ENCODE data around the gene SPIRE2.

The SPIRE2 gene

DNA sequence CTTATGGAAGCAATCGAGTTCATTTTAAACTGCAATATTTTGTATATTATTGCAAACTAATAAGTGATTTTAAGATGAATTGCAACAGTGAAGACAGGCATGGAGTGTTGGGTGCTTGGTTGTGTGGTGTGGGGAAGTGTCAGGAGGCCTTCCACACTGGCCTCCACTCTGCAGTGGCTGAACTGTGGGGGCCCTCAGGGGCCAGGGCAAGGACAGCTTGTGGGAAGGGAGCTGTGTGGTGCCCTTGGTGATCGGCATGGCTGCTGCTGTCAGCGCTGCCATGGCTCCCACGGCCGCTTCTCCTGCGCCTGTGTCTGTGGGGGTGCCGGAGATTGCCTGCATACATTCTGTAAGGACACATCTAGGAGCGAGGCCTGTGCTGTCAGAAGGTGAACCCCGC is 64.4 kb downstream of the SPIRE2 start:
- DNase-seq (ENCODE audit: insufficient read length, low spot score) (no peak), FAIRE-seq (no peak)
- no peak for TF ChIP-seq CTCF (IDR thresholded peaks at IDR 0.05; ENCODE audit: insufficient read depth, missing control alignments)

GRCh38 chr16:89893642-89894548 is 65.6 kb downstream of the SPIRE2 start:
- TF ChIP-seq CTCF (IDR thresholded peaks at IDR 0.05; ENCODE audit: insufficient read depth, missing control alignments) = no peak
- no peak for FAIRE-seq
- no peak for DNase-seq (ENCODE audit: insufficient read length, low spot score)

- FAIRE-seq = no peak
- TF ChIP-seq CTCF (IDR thresholded peaks at IDR 0.05; ENCODE audit: insufficient read depth, missing control alignments) = no peak
- DNase-seq (ENCODE audit: insufficient read length, low spot score) = no peak
These were observed 67.4 kb downstream of the SPIRE2 start for GRCh38 chr16:89895482-89896250.

- FAIRE-seq (no peak), DNase-seq (ENCODE audit: insufficient read length, low spot score) (no peak)
- no peak for TF ChIP-seq CTCF (IDR thresholded peaks at IDR 0.05; ENCODE audit: insufficient read depth, missing control alignments)
These were observed 68.9 kb downstream of the SPIRE2 start for GRCh38 chr16:89897204-89897603.

- no peak for TF ChIP-seq CTCF (IDR thresholded peaks at IDR 0.05; ENCODE audit: insufficient read depth, missing control alignments)
- DNase-seq (ENCODE audit: insufficient read length, low spot score) (no peak), FAIRE-seq (no peak)
These were observed 70.1 kb downstream of the SPIRE2 start for GRCh38 chr16:89898201-89898967.

- no peak for DNase-seq (ENCODE audit: insufficient read length, low spot score)
- no peak for TF ChIP-seq CTCF (IDR thresholded peaks at IDR 0.05; ENCODE audit: insufficient read depth, missing control alignments)
- FAIRE-seq = no peak
These were observed 71.7 kb downstream of the SPIRE2 start for GRCh38 chr16:89899879-89900481.

Measured in D721Med (cell line).